OCI-LY3 (cell line): ENCODE data around the gene ZNF516.

ENCODE experiments used
- H2AFZ ChIP-seq: fragments of 200-600, 300-600 bp; shearing (Covaris generic); 2 replicates; pipeline ENCODE4 v1.6.0; 2014; ENCODE audit warnings: antibody characterized with exemption, low read depth, low read length
- H3K27ac ChIP-seq: fragments of 200-600, 300-600 bp; sonication (generic); 2 replicates; pipeline ENCODE4 v1.5.1; 2014; ENCODE audit warnings: mild to moderate bottlenecking, low read length, moderate library complexity, mixed read lengths
- H3K27me3 ChIP-seq: fragments of 200-600, 300-600 bp; sonication (generic); 2 replicates; pipeline ENCODE4 v1.6.1; 2014; ENCODE audit warnings: low read depth, low read length, mixed read lengths
- H3K36me3 ChIP-seq: fragments of 200-600, 300-600 bp; sonication (generic); replicated peaks from 2 replicates; pipeline ENCODE3; 2014; ENCODE audit warnings: low read depth, low read length, mixed read lengths
- H3K4me1 ChIP-seq: fragments of 300-600, 200-600 bp; sonication (generic); 2 replicates; pipeline ENCODE4 v1.6.1; 2014; ENCODE audit warnings: low read length, mixed read lengths
- H3K4me2 ChIP-seq: fragments of 200-600, 300-600 bp; sonication (generic); 2 replicates; pipeline ENCODE4 v1.6.1; 2014; ENCODE audit warnings: low read length, mixed read lengths
- H3K4me3 ChIP-seq: fragments of 300-600, 200-600 bp; sonication (generic); 2 replicates; pipeline ENCODE4 v1.5.1; 2014; ENCODE audit warnings: antibody characterized with exemption, mild to moderate bottlenecking, low read length, moderate library complexity
- H3K79me2 ChIP-seq: fragments of 300-600, 200-600 bp; shearing (Covaris generic); 2 replicates; pipeline ENCODE4 v1.6.1; 2014; ENCODE audit warnings: mild to moderate bottlenecking, low read length, mixed read lengths
- H3K9ac ChIP-seq: fragments of 300-600, 200-600 bp; shearing (Covaris generic); 2 replicates; pipeline ENCODE4 v1.6.0; 2014; ENCODE audit warnings: mild to moderate bottlenecking, low read length, moderate library complexity
- H3K9me3 ChIP-seq: fragments of 200-600, 300-600 bp; shearing (Covaris generic); 2 replicates; pipeline ENCODE4 v1.6.1; 2014; ENCODE audit warnings: low read length, mixed read lengths; ENCODE audit not compliant: insufficient read depth
- H4K20me1 ChIP-seq: fragments of 200-600, 300-600 bp; sonication (generic); 2 replicates; pipeline ENCODE4 v1.6.1; 2016; ENCODE audit warnings: low read length, mixed read lengths; ENCODE audit not compliant: insufficient read depth
- CTCF ChIP-seq: fragments of 200-600, 300-600 bp; sonication (generic); IDR thresholded peaks from 2 replicates; pipeline ENCODE4 v1.5.1; 2014; ENCODE audit warnings: antibody characterized with exemption, low read length, low read depth
- EZH2phosphoT487 ChIP-seq: fragments of 200-600 bp; shearing (Covaris generic); IDR thresholded peaks from 2 replicates; pipeline ENCODE4 v1.6.1; 2018; ENCODE audit warnings: antibody characterized with exemption, mixed run types, low read depth

Gene ZNF516

GRCh38 chr18:76350134-76351025, 144.7 kb downstream of the ZNF516 start:
- H4K20me1 ChIP-seq = no peaks in the 10 kb centered on the region
- no peak overlapping the region for H3K27ac ChIP-seq
- H3K27me3 ChIP-seq = no peaks in the 10 kb centered on the region
- H3K9me3 ChIP-seq = no peaks in the 10 kb centered on the region
- no peak overlapping the region for H3K9ac ChIP-seq
- peaks cover 3% of the 10 kb centered on the region; the same call in 1 of the 2 replicates for H3K4me1 ChIP-seq
- no peaks in the 10 kb centered on the region for H3K79me2 ChIP-seq
- no peak overlapping the region for H2AFZ ChIP-seq
- TF ChIP-seq EZH2phosphoT487 (no peak), CTCF (no peak)
- H3K36me3 ChIP-seq = no peaks in the 10 kb centered on the region
- no peak overlapping the region for H3K4me2 ChIP-seq
- H3K4me3 ChIP-seq = no peak overlapping the region

DNA sequence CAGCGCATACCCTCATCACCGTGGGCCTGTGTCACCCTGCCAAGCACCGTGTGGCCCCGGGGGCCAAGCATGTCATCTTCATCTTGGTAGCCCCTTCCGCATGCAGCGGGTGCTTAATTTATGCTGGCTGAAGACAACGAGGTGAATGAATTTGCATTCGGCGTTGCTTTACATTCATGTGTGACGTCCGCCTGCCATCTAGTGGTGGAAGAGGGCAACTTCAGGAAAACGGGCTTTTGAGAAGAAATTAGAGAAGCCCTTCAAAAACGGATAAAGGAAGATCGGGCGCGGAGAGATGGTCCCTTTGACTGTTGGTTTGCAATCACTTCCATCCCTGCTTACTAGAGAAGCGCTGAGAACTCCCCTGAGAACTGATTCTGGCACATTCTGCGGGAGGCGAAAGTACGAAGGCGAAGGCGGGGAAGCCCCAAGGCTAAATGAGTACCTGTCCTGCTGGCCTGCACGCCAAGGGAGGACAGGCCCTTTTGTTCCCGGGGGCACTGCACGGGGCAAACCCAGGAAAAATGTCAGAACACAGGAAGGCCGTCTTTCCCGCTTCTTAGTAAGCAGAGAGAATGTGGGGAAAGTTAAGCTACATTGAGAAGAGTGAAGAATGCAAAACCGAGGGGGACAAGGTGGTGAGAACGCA, 145.9 kb downstream of the ZNF516 start:
- peaks cover 3% of the 10 kb centered on the region; the same call in 1 of the 2 replicates for H3K4me1 ChIP-seq
- H3K9me3 ChIP-seq = no peaks in the 10 kb centered on the region
- no peaks in the 10 kb centered on the region for H3K36me3 ChIP-seq
- peak overlapping the region; percentile 72 for H3K4me3 ChIP-seq
- H2AFZ ChIP-seq = peak overlapping the region; percentile 66
- TF ChIP-seq CTCF (peak; percentile 100), EZH2phosphoT487 (no peak)
- no peak overlapping the region for H3K9ac ChIP-seq
- no peak overlapping the region for H3K27ac ChIP-seq
- no peaks in the 10 kb centered on the region for H3K79me2 ChIP-seq
- no peaks in the 10 kb centered on the region for H4K20me1 ChIP-seq
- no peaks in the 10 kb centered on the region for H3K27me3 ChIP-seq
- peak overlapping the region; percentile 70 for H3K4me2 ChIP-seq

DNA sequence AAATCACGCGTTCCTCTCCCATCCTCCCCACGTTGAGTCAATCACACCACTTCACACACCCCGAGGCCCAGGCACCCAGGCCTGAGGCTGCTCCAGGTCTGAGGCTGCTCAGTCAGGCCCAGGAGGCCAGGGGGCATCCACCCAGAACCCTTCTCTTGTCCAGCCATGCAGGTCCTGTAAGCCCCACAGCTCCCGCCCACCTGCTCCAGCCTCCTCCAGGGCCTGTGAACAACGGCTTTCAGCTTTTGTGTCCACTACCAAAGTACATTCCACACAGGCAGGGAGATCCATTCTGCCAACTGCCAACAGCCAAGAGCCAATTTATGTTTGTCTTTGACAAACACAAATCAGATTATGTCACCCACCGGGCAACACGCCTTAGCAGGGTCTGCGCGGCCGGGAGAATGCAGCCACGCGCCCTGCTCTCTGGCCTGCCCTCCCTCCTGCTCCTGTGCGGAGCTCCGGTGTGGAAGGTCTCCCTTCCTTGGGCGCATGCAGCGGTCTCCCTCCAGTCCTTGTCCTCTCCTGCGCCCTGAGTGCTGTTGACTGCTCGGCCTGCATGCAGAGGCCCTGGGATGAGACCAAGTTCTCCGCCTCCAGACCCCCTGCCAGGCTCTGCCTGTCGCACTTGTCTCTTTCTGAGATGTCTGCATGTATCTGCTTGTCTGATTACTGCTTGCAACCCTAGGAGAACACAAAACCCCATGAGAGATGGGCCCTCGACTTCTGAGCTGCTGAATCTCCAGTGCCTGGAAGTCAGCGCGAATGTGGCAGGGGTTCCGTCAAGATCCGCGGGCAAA, 146.6 kb downstream of the ZNF516 start:
- Histone ChIP-seq H3K4me3 (peak overlapping the region; percentile 72), H3K9me3 (no peaks in the 10 kb centered on the region), H3K27ac (no peak overlapping the region), H4K20me1 (no peaks in the 10 kb centered on the region), H3K4me1 (peaks cover 3% of the 10 kb centered on the region; the same call in 1 of the 2 replicates), H3K4me2 (peak overlapping the region; percentile 70), H3K36me3 (no peaks in the 10 kb centered on the region), H3K9ac (no peak overlapping the region), H3K27me3 (no peaks in the 10 kb centered on the region), H3K79me2 (no peaks in the 10 kb centered on the region), H2AFZ (peak overlapping the region; percentile 66; the same call in 1 of the 2 replicates)
- TF ChIP-seq EZH2phosphoT487 (no peak), CTCF (no peak)
